ENCODE results near the gene SPDYE4.
"Not testable (repeated sequence)": the region's sequence is repeated elsewhere in the genome, so short reads cannot be mapped to it uniquely, and the experiment has no call there.

SPDYE4 gene

GRCh38 chr17:8758137-8758596, at the start of gene SPDYE4:
TSS of gene SPDYE4 (minus strand) at chr17:8758546. CDS start at chr17:8758382, 164 bp downstream.
- DNase-seq (ENCODE audit: low read depth), result no peak

- no peak for DNase-seq (ENCODE audit: low read depth)
Observed at GRCh38 chr17:8806926-8807550, 48.7 kb upstream of the SPDYE4 start.

- no peak for DNase-seq (ENCODE audit: low read depth)
Observed at GRCh38 chr17:8806253-8806925, 48.0 kb upstream of the SPDYE4 start.

GRCh38 chr17:8805396-8805795, 47.0 kb upstream of the SPDYE4 start:
- not testable (repeated sequence) for DNase-seq (ENCODE audit: low read depth)

GRCh38 chr17:8803531-8804420, 45.4 kb upstream of the SPDYE4 start:
- no peak for DNase-seq (ENCODE audit: low read depth)

- no peak for DNase-seq (ENCODE audit: low read depth)
Observed at GRCh38 chr17:8801135-8801840, 42.9 kb upstream of the SPDYE4 start.

GRCh38 chr17:8800656-8801055, 42.3 kb upstream of the SPDYE4 start:
- no peak for DNase-seq (ENCODE audit: low read depth)

GRCh38 chr17:8799570-8800212, 41.3 kb upstream of the SPDYE4 start:
- DNase-seq (ENCODE audit: low read depth), result no peak

- DNase-seq (ENCODE audit: low read depth), result no peak
Observed at GRCh38 chr17:8798846-8799569, 40.7 kb upstream of the SPDYE4 start, which contains the start of gene MFSD6L. TSS of gene MFSD6L (minus strand) at chr17:8799365. CDS start at chr17:8799120, 245 bp downstream.

GRCh38 chr17:8798176-8798845, 40.0 kb upstream of the SPDYE4 start:
- DNase-seq (ENCODE audit: low read depth), result no peak

GRCh38 chr17:8797621-8798175, 39.4 kb upstream of the SPDYE4 start:
- no peak for DNase-seq (ENCODE audit: low read depth)

GRCh38 chr17:8794636-8795035, 36.3 kb upstream of the SPDYE4 start:
- no peak for DNase-seq (ENCODE audit: low read depth)

GRCh38 chr17:8793649-8794048, 35.3 kb upstream of the SPDYE4 start:
- no peak for DNase-seq (ENCODE audit: low read depth)

- DNase-seq (ENCODE audit: low read depth), result no peak
Observed at GRCh38 chr17:8792646-8793045, 34.3 kb upstream of the SPDYE4 start.

GRCh38 chr17:8791910-8792270, 33.5 kb upstream of the SPDYE4 start:
- no peak for DNase-seq (ENCODE audit: low read depth)

- DNase-seq (ENCODE audit: low read depth), result no peak
Observed at GRCh38 chr17:8791248-8791909, 33.0 kb upstream of the SPDYE4 start.

GRCh38 chr17:8789743-8790142, 31.4 kb upstream of the SPDYE4 start:
- no peak for DNase-seq (ENCODE audit: low read depth)

GRCh38 chr17:8788998-8789397, 30.7 kb upstream of the SPDYE4 start:
- no peak for DNase-seq (ENCODE audit: low read depth)
